Liver (tissue), 3 donors: ENCODE results near the gene ATP10A.

Source experiments
- GABPA ChIP-seq, 2 donors: IDR thresholded peaks in 1 of 2; conservative IDR thresholded peaks in 1 of 2; 2 replicates each; pipeline ENCODE4 v1.6.1; 2016; ENCODE audit warnings: antibody characterized with exemption in 2 of 2, mild to moderate bottlenecking in 1 of 2, moderate library complexity in 1 of 2
- RAD21 ChIP-seq, 2 donors: IDR thresholded peaks; 2 replicates each; pipeline ENCODE4 v1.6.1; 2016; ENCODE audit warnings: antibody characterized with exemption in 2 of 2, mild to moderate bottlenecking in 2 of 2
- RXRA ChIP-seq, 2 donors: IDR thresholded peaks; 2 replicates each; pipeline ENCODE4 v1.6.1; 2017 to 2018; ENCODE audit warnings: antibody characterized with exemption in 2 of 2, mild to moderate bottlenecking in 1 of 2
- TAF1 ChIP-seq: conservative IDR thresholded peaks from 2 replicates; pipeline ENCODE4 v1.6.1; 2016; ENCODE audit warnings: antibody characterized with exemption, mild to moderate bottlenecking
- YY1 ChIP-seq: IDR thresholded peaks from 2 replicates; pipeline ENCODE4 v1.6.1; 2016; ENCODE audit warnings: antibody characterized with exemption, mild to moderate bottlenecking
- TF ChIP-seq, protein P1 (sequence below): fragments of 150-350 bp; IDR thresholded peaks from 2 replicates; pipeline ENCODE4 v1.5.1; 2017; ENCODE audit warnings: improper control_type of control experiment, low read depth, low read length; ENCODE audit not compliant: missing input control
- TF ChIP-seq, protein P2 (sequence below): IDR thresholded peaks from 2 replicates; pipeline ENCODE4 v1.6.1; 2016; ENCODE audit warnings: antibody characterized with exemption
- TF ChIP-seq, protein P3 (sequence below): IDR thresholded peaks from 2 replicates; pipeline ENCODE4 v1.6.1; 2016; ENCODE audit warnings: antibody characterized with exemption
- TF ChIP-seq, protein P4 (sequence below): IDR thresholded peaks from 2 replicates; pipeline ENCODE4 v1.6.1; 2016; ENCODE audit warnings: antibody characterized with exemption, mild to moderate bottlenecking
- donor health status: healthy.
- donor health status: healthy.

DNA sequence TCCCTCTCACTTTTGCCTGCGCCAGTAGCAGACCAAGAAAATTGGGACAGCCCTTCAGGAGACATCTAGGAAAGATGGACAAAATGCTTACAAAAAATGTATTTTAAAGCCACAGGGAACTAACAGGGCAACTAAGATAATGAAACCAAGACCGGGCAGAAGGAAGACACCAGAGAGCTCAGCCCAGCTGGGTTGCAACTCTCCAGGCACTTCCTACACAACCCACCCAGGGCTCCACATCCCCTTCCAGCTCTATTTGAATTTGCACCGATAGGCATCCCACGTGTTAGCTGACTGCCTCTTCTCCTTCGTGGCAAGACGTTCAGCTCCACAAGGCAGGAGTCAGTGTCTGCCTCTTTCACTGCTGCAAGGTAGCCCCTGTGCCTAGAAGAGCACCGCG, 6.6 kb upstream of the ATP10A start:
- TF ChIP-seq, protein P1, sequence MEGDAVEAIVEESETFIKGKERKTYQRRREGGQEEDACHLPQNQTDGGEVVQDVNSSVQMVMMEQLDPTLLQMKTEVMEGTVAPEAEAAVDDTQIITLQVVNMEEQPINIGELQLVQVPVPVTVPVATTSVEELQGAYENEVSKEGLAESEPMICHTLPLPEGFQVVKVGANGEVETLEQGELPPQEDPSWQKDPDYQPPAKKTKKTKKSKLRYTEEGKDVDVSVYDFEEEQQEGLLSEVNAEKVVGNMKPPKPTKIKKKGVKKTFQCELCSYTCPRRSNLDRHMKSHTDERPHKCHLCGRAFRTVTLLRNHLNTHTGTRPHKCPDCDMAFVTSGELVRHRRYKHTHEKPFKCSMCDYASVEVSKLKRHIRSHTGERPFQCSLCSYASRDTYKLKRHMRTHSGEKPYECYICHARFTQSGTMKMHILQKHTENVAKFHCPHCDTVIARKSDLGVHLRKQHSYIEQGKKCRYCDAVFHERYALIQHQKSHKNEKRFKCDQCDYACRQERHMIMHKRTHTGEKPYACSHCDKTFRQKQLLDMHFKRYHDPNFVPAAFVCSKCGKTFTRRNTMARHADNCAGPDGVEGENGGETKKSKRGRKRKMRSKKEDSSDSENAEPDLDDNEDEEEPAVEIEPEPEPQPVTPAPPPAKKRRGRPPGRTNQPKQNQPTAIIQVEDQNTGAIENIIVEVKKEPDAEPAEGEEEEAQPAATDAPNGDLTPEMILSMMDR: no peak
- TF ChIP-seq GABPA (IDR thresholded peaks at IDR 0.05 in 1 of 2, conservative IDR thresholded peaks at IDR 0.05 in 1 of 2) (no peak), RAD21 (IDR thresholded peaks at IDR 0.05) (no peak), TAF1 (no peak), RXRA (IDR thresholded peaks at IDR 0.05) (no peak), YY1 (no peak)
- TF ChIP-seq, protein P2, sequence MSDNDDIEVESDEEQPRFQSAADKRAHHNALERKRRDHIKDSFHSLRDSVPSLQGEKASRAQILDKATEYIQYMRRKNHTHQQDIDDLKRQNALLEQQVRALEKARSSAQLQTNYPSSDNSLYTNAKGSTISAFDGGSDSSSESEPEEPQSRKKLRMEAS: no peak
- TF ChIP-seq, protein P3, sequence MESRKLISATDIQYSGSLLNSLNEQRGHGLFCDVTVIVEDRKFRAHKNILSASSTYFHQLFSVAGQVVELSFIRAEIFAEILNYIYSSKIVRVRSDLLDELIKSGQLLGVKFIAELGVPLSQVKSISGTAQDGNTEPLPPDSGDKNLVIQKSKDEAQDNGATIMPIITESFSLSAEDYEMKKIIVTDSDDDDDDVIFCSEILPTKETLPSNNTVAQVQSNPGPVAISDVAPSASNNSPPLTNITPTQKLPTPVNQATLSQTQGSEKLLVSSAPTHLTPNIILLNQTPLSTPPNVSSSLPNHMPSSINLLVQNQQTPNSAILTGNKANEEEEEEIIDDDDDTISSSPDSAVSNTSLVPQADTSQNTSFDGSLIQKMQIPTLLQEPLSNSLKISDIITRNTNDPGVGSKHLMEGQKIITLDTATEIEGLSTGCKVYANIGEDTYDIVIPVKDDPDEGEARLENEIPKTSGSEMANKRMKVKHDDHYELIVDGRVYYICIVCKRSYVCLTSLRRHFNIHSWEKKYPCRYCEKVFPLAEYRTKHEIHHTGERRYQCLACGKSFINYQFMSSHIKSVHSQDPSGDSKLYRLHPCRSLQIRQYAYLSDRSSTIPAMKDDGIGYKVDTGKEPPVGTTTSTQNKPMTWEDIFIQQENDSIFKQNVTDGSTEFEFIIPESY: no peak
- TF ChIP-seq, protein P4, sequence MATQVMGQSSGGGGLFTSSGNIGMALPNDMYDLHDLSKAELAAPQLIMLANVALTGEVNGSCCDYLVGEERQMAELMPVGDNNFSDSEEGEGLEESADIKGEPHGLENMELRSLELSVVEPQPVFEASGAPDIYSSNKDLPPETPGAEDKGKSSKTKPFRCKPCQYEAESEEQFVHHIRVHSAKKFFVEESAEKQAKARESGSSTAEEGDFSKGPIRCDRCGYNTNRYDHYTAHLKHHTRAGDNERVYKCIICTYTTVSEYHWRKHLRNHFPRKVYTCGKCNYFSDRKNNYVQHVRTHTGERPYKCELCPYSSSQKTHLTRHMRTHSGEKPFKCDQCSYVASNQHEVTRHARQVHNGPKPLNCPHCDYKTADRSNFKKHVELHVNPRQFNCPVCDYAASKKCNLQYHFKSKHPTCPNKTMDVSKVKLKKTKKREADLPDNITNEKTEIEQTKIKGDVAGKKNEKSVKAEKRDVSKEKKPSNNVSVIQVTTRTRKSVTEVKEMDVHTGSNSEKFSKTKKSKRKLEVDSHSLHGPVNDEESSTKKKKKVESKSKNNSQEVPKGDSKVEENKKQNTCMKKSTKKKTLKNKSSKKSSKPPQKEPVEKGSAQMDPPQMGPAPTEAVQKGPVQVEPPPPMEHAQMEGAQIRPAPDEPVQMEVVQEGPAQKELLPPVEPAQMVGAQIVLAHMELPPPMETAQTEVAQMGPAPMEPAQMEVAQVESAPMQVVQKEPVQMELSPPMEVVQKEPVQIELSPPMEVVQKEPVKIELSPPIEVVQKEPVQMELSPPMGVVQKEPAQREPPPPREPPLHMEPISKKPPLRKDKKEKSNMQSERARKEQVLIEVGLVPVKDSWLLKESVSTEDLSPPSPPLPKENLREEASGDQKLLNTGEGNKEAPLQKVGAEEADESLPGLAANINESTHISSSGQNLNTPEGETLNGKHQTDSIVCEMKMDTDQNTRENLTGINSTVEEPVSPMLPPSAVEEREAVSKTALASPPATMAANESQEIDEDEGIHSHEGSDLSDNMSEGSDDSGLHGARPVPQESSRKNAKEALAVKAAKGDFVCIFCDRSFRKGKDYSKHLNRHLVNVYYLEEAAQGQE: no peak
